Measurements from ENCODE around the gene PSMA3. TPM values are rescaled to one million over a fixed set of nuclear protein-coding genes. Genes with fewer than 3 reads are reported as not detected.

The PSMA3 gene
- total and polyA plus RNA-seq, 8 donors = 49.6 to 158 (median 96.2) TPM

GRCh38 chr14:58215191-58215914 is 29.3 kb upstream of the PSMA3 start:
- no peaks in the 10 kb centered on the region for H3K27me3 ChIP-seq
- peaks cover 18 to 94% (median 83%) of the 10 kb centered on the region in 4 donors for H3K36me3 ChIP-seq
- DNase-seq = no peak
- no peak overlapping the region for H3K4me3 ChIP-seq
- TF ChIP-seq POLR2A (IDR thresholded peaks at IDR 0.05) (no peak), POLR2AphosphoS5 (IDR thresholded peaks at IDR 0.05) (no peak), EP300 (IDR thresholded peaks at IDR 0.05) (no peak), CTCF (IDR thresholded peaks at IDR 0.05) (no peak)
- H3K27ac ChIP-seq = no peak overlapping the region
- H3K9me3 ChIP-seq = no peaks in the 10 kb centered on the region
- WGBS, 5 donors = 83 to 93% (median 91%) methylated on average over 2 of the region's 2 CpGs
- H3K4me1 ChIP-seq = no peaks in the 10 kb centered on the region
- intact Hi-C loops (cut with DNase I; ENCODE audit: low total_unique reads) = no loop called here

GRCh38 chr14:58216544-58216943 is 28.1 kb upstream of the PSMA3 start:
- no peaks in the 10 kb centered on the region for H3K27me3 ChIP-seq
- no peak overlapping the region for H3K27ac ChIP-seq
- intact Hi-C loops (cut with DNase I; ENCODE audit: low total_unique reads) = no loop called here
- no peak overlapping the region for H3K4me3 ChIP-seq
- no peak for DNase-seq
- 83 to 92% (median 87%) methylated on average over 2 of the region's 2 CpGs for WGBS, 5 donors
- H3K9me3 ChIP-seq = no peaks in the 10 kb centered on the region
- TF ChIP-seq CTCF (IDR thresholded peaks at IDR 0.05) (no peak), POLR2AphosphoS5 (IDR thresholded peaks at IDR 0.05) (no peak)
- H3K4me1 ChIP-seq = no peaks in the 10 kb centered on the region
- H3K36me3 ChIP-seq = peaks cover 18 to 92% (median 84%) of the 10 kb centered on the region in 4 donors

- Histone ChIP-seq H3K4me3 (no peak overlapping the region), H3K9me3 (no peaks in the 10 kb centered on the region), H3K27ac (no peak overlapping the region), H3K36me3 (peaks cover 14 to 71% (median 66%) of the 10 kb centered on the region in 4 donors), H3K27me3 (no peaks in the 10 kb centered on the region), H3K4me1 (no peaks in the 10 kb centered on the region)
- 94 to 100% (median 99%) methylated on average over 5 of the region's 5 CpGs for WGBS, 5 donors
- intact Hi-C loops (cut with DNase I; ENCODE audit: low total_unique reads) = no loop called here
- TF ChIP-seq POLR2A (IDR thresholded peaks at IDR 0.05) (no peak), CTCF (IDR thresholded peaks at IDR 0.05) (no peak), EP300 (IDR thresholded peaks at IDR 0.05) (no peak)
- no peak for DNase-seq
Measured at GRCh38 chr14:58227096-58227819, 17.4 kb upstream of the PSMA3 start.

- peak overlapping the region; percentile 71 to 85 (median 80) for H3K27ac ChIP-seq
Measured at GRCh38 chr14:58238252-58239243, 6.1 kb upstream of the PSMA3 start.

More at GRCh38 chr14:58238252-58239243, 6.1 kb upstream of the PSMA3 start:
- peaks cover 0 to 13% (median 10%) of the 10 kb centered on the region in 4 donors for H3K36me3 ChIP-seq
- no peaks in the 10 kb centered on the region for H3K9me3 ChIP-seq
- peaks cover 0 to 23% (median 10%) of the 10 kb centered on the region in 4 donors for H3K4me1 ChIP-seq
- TF ChIP-seq POLR2AphosphoS5 (IDR thresholded peaks at IDR 0.05) = no peak
- TF ChIP-seq EP300 (IDR thresholded peaks at IDR 0.05) = no peak
- TF ChIP-seq CTCF (IDR thresholded peaks at IDR 0.05) = no peak
- TF ChIP-seq POLR2A (IDR thresholded peaks at IDR 0.05) = no peak
- WGBS, 5 donors = 22 to 33% (median 30%) methylated on average over 16 of the region's 16 CpGs
- intact Hi-C loops (cut with DNase I; ENCODE audit: low total_unique reads) = loop anchor here (10.0 kb wide), 1 partner anchor 56 kb away; the partner anchor contains the start of gene ARID4A
- no peaks in the 10 kb centered on the region for H3K27me3 ChIP-seq
- peak overlapping the region; percentile 44 to 59 (median 48) for H3K4me3 ChIP-seq
- peak in 1 of 2 donors; percentile 81 for DNase-seq

All from stomach (tissue), 9 donors.